HG03558 (cell line): ENCODE data around the gene GON7.
"Not testable (repeated sequence)": the region's sequence is repeated elsewhere in the genome, so short reads cannot be mapped to it uniquely, and the experiment has no call there.

ENCODE experiments used
- ATAC-seq: cut with Tn5 transposase; IDR thresholded peaks from one replicate; pipeline ENCODE4 v1.9.1; 2021; ENCODE audit warnings: moderate number of reproducible peaks; ENCODE audit not compliant: unreplicated experiment; ENCODE audit errors: extremely low read depth

GON7 gene

DNA sequence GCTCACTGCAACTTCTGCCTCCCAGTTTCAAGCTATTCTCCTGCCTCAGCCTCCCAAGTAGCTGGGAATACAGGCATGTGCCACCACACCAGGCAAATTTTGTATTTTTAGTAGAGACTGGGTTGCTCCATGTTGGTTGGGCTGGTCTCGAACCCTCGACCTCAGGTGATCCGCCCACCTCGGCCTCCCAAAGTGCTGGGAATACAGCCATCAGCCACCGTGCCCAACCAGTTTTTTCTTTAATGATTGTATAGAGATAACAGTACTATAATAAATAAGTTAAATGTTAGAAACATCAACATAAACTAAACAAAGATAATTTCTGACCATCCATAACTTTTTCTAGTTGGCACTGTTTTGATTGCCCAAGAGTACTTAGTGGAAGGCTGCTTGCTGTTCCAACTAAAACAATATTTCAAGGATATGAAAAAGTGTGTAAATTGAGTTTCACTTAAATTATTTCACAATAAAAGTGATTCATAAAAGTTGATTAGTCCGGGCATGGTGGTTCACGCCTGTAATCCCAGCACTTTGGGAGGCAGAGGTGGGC lies 5.6 kb downstream of the GON7 start:
- ATAC-seq, result no peak

DNA sequence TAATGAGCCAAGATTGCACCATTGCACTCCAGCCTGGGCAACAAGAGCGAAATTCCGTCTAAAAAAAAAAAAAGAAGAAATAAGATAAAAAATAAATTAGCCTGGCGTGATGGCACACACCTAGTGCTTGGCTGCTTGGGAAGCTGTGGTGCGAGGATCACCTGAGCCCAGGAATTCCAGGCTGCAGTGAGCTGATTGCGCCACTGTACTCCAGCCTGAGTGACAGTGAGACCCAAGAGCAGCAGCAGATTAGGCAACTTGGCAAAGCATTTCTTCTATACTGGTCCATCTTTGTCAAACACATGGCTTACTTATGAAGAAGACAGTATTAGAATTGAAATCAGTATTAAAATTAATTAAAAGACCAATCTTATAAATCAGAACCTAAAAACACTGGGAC lies 6.3 kb downstream of the GON7 start:
- no peak for ATAC-seq

DNA sequence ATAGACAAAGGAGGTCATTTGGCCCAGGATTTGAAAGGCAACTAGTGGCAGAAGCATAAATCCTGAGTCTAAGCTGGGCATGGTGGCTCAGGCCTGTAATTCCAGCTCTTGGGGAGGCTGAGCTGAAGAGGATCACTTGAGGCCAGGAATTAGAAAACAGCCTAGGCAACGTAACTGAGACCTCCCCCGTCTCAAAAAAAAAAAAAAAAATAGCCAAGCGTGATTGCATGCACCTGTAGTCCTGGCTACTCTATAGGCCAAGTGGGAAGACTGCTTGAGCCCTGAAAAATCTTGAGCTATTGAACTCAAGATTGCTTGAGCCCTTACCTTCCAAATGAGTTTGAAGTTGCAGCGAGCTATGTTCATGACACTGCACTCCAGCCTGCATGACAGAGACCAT lies 7.8 kb downstream of the GON7 start:
- ATAC-seq, result no peak

DNA sequence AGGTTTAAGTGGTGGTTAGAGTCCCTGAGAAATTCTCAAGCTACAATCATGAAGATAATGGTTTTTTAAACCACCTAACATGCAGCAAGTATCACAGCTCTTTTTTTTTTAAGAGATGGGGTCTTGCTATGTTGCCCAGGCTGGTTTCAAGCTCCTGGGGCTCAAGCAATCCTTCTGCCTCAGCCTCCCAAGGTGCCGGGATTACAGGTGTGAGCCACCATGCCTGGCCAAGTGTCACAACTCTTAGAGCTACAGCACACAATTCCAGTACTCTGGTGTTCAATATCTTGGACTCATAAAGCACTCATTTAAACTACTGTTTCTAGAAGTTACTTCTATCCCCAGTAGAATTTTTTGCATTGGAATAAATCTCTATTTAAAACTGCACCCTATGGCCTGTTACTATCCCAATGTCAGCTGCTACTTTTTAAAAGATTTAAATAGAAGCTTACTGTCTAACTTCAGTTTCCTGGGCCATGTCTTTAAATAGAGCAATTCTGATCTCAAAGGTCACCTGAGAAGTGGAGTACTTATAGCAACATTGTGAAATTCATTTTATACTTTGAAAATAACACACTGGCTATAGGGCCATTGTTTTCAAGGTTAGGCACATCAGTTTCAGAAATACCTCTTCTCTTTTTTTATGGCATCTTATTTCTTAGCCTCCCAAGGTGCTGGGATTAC lies 11.4 kb downstream of the GON7 start:
- ATAC-seq, result no peak

GRCh38 chr14:93186956-93187355 lies 19.9 kb downstream of the GON7 start:
- no peak for ATAC-seq

- no peak for ATAC-seq
Measured at GRCh38 chr14:93186466-93186865, 20.4 kb downstream of the GON7 start.

GRCh38 chr14:93185349-93185720 lies 21.5 kb downstream of the GON7 start:
- no peak for ATAC-seq

- ATAC-seq, result peak; percentile 79
Measured at GRCh38 chr14:93184391-93185348, 22.2 kb downstream of the GON7 start, which contains the start of the genes LYSET and MOAP1. LYSET (plus strand) TSS chr14:93185317; CDS start chr14:93185406, 89 bp downstream. MOAP1 (minus strand) TSS chr14:93184897; CDS start chr14:93184242, 655 bp downstream.

DNA sequence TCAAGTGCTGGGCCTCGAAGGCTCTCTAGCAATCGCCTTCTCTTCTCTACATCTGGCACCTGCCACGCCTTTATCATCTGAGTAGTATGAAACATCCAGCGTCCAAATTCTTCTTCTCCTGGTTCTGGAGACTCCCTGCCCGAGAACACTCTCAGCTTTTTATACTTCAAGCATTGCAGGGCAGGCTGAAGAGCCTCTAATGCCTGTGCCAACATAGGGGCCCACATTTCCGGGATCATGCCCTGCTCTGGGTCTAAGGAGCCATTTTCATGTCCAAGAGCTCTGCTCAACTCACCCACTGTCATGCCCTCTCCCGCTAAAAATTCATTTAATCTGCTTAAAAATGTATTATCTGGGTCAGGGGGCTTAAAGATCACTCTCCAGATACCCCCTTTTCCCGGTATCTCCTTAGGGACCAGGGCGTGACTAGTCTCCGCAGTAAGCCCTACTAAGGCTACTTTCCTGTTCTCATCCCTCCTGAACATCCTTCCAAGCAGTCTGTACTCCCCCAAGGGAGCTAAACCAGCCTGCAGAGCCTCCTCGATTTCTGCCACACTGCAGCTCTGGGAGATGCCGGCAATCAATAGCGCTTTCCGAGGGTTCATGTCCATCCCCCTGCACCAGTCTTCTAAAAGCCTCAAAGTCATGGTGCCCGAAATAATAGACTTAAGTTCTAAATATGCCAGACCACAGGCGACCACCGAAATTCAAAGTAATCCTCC lies 23.1 kb downstream of the GON7 start:
- no peak for ATAC-seq

GRCh38 chr14:93175492-93175891 lies 31.4 kb downstream of the GON7 start:
- ATAC-seq, result no peak

DNA sequence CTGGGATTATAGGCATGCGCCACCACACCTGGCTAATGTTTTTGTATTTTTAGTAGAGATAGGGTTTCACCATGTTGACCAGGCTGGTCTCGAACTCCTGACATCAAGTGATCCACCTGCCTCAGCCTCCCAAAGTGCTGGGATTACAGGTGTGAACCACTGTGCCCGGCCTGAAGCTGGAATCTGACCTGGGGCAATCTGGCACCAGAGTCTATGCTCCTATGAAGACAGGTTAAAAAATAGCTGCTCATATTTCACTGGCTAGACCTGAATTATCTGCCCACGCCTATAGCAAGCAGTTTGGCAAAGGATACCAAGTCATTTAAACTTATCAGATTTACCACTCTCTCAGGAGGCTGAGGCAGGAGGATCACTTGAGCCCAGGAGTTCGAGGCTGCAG lies 32.1 kb downstream of the GON7 start:
- ATAC-seq, result not testable (repeated sequence)

DNA sequence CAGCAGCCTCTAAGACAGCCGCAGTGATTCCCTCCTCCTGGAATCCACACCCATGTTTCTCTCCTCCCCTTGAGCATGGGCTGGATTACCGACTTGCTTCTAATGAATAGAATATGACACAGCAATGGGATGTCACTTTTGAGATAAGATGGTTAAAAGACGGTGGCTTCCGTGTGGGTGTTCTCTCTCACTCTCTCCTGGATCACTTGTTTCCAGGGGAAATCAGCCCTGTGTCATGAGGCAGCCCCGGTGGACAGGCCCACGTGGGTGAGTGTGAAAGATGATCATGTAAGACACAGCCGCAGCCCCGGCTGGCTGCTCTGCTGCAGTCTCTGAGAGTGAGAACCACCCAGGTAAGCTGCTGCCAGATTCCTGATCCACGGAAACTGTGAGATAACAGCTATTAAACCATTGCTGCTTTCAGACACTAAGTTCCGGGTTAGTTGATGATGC lies 32.9 kb downstream of the GON7 start:
- ATAC-seq, result no peak

GRCh38 chr14:93171376-93171775 lies 35.5 kb downstream of the GON7 start:
- no peak for ATAC-seq

DNA sequence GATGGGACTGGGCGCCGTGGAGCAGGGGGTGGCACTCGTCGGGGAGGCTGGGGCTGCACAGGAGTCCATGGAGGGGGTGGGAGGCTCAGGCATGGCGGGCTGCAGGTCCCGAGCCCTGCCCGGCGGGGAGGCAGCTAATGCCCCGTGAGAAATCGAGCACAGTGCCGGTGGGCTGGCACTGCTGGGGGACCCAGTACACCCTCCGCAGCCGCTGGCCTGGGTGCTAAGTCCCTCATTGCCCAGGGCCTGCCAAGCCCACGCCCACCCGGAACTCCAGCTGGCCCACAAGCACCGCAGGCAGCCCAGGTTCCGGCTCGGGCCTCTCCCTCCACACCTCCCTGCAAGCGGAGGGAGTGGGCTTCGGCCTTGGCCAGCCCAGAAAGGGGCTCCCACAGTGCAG lies 36.7 kb downstream of the GON7 start:
- not testable (repeated sequence) for ATAC-seq

- ATAC-seq, result not testable (repeated sequence)
Measured at GRCh38 chr14:93169619-93170018, 37.2 kb downstream of the GON7 start.

DNA sequence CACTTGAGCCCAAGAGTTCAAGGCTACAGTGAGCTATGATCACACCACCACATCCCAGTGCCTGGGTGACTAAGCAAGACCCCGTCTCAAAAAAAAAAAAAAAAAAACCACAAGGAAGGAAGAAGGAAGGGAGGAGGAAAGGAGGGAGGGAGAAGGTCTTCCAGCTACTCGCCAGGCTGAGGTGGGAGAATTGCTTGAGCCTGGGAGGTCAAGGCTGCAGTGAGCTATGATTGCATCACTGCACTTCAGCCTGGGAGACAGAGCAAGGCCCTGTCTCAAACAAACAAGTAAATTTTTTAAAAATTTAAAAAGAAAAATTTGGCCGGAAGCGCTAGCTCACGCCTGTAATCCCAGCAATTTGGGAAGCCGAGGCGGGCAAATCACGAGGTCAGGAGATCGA lies 38.3 kb downstream of the GON7 start:
- ATAC-seq, result not testable (repeated sequence)

- ATAC-seq, result not testable (repeated sequence)
Measured at GRCh38 chr14:93165271-93166265, 41.3 kb downstream of the GON7 start.

DNA sequence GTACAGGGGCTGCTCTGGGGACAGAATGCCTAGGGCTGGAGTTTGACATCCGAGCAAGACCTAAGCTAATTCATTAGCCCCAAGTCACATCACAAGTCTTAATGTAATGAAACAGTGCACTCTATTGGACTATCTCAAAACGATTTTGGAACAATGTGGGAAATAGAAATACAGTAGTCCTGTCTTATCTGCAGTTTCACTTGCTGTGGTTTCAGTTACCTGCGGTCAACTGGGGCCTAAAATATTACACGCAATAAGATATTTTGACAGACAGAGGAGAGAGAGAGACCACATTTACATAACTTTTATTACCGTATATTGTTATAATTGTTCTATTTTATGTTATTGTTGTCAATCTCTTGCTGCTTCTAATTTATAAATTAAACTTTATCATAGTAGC lies 43.3 kb downstream of the GON7 start:
- ATAC-seq, result no peak

- no peak for ATAC-seq
Measured at GRCh38 chr14:93161411-93161940, 45.4 kb downstream of the GON7 start.
